Hindlimb muscle (tissue), 1 donor: Measurements from ENCODE around the gene PON2. TPM values are rescaled to one million over a fixed set of nuclear protein-coding genes. Genes with fewer than 3 reads are reported as not detected.
"Not testable (repeated sequence)": the region's sequence is repeated elsewhere in the genome, so short reads cannot be mapped to it uniquely, and the experiment has no call there.

Experiments used
- DNase-seq: peaks from one replicate; pipeline ENCODE4 v3.0.0-alpha.2; 2013
- polyA plus RNA-seq: library from polyadenylated mRNA; unstranded; fragments of 120-200 nt; gene quantifications from one replicate; pipeline ENCODE4 v1.2.1, GENCODE V29; 2013; ENCODE audit not compliant: insufficient read length

Gene PON2
- polyA plus RNA-seq, 1 donor = 106 TPM

- DNase-seq = peak; percentile 24
Observed at GRCh38 chr7:95404316-95404865, 30.4 kb downstream of the PON2 start.

GRCh38 chr7:95398155-95398940 lies 36.5 kb downstream of the PON2 start:
- DNase-seq = no peak

DNA sequence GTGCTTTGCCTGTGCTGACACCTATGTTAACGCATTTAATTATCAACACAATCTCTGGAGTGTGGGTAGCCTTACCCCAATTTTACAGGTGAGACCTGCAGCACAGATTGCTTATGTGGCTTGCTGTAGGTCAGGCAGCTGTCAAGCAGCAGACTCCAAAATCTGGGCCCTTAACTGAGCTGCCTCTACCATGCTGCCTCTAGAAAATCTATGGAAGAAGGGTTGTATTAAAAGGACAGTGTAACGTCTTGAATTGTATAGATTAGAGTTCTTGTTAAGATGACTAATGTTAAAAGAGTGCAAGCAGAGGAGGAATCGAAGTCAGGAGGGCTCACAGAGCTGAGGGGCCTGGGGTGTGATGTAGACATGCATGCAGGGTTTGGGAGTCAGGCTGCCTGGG lies 37.4 kb downstream of the PON2 start:
- no peak for DNase-seq

GRCh38 chr7:95396136-95397032 lies 38.4 kb downstream of the PON2 start, which contains the start of gene PON3:
Gene PON3 (minus strand): TSS chr7:95396375. CDS start chr7:95396350, 25 bp downstream.
- peak; percentile 25 for DNase-seq

GRCh38 chr7:95395755-95396135 lies 39.1 kb downstream of the PON2 start:
- DNase-seq = no peak

DNA sequence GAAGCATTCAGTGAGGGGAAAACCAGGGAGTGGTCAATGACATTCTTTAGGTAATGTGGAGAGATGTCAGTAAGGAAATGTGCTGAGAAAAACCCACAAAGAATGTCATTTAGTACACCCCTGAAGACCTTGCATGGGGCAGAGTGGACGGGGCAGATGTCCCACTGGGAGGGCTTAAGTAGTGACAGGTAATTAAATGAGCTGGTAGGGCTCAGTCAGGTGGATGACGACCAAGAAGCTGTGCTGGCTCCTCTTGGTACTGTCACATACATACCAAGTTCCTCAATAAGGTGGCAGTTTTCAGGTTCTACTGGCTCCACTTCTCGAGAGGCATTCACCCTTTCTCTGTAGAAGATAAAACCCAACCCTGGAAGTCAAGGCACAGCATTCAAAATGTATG lies 40.5 kb downstream of the PON2 start:
- no peak for DNase-seq

DNA sequence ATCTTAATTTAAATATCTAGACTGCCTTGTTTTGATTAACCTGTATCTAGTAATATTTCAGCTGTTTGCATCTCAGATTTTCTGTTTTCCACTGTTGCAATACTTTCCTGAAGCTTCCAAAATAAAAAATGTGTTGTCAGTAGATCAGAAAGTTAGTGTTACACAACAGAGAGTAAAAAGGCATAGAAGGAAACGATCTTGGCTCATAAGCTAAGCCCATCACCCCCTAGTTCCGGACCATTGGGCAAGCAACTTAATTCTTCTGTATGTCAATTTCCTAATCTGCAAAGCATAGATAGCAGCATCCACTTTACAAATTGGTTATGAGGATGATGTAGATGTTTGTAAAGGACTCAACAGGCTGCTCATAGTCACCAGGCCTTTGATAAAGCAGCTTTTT lies 43.1 kb downstream of the PON2 start:
- DNase-seq = no peak

DNA sequence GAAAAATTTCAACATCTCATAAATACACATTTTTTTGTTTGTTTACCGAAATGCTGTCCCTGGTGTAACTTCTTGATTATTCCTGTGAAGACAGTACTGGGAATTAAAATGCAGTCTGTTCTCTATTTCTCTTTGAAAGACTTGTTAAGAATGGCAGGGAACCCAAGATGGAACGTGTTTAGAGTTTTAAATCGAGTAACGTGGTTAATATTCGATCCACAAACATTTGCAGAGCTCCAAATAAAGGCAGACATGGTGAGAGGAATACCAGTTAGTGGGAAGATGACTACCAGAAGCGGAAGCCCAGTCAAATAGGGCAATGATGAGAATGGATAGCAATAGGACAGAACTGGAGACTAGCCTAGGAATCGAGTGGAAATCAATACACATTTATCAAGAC lies 45.3 kb downstream of the PON2 start:
- DNase-seq = no peak

DNA sequence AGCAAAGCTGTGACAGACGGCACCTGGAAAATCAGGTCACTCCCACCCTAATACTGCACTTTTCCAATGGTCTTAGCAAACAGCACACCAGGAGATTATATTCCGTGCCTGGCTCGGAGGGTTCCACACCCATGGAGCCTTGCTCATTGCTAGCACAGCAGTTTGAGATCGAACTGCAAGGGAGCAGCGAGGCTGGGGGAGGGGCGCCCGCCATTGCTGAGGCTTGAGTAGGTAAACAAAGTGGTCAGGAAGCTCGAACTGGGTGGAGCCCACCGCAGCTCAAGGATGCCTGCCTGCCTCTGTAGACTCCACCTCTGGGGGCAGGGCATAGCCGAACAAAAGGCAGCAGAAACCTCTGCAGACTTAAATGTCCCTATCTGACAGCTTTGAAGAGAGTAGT lies 55.4 kb downstream of the PON2 start:
- not testable (repeated sequence) for DNase-seq

GRCh38 chr7:95376632-95377400 lies 58.0 kb downstream of the PON2 start:
- DNase-seq = no peak

DNA sequence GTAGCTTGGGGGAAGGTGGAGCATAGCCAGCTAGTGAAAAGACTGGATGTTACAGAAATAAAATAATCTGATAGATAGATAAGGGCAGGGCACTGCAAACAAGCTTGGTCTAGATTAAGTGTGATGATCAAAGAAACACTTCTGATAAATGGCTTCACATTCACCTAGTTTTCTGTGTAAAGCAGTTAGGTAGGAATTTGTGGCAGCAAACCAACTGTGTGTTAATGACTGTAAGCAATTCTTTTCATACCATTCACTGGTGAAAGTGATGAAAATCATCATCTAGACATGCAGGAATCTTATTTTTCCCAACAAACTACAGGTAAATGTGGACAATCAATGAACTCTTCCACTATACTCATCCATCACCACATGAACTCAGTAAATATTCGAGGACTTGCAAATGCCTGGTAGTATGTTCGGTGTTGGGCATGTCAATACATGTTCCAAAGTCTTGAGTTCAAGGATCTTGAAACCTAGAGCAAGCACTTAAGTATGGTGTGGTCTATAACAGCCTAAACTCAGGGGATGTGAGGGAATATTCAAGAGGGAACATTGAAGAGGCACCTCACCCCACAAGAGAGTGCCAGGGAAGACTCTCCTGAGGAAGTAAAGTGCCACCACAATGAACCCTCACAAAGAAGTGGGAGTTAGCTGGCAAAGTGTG lies 59.1 kb downstream of the PON2 start:
- DNase-seq = no peak

DNA sequence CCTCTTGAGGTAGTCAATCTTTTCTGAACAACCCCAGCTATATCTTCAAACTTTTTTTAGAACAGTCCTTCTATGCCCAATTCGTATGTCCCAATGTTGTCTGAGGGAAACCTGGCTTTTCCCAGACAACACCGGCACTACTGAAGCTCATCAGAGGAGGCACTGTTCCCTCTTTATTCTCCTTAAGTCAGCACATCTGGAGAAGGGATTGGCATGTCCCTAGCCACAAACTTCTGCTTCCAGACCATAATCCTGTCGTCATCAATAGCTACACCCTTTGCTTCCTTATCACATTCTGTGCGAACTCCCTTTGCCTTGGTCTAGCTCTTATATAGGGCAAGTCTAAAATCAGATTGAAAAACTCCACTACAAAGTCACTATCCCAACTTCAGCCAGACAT lies 61.5 kb downstream of the PON2 start:
- no peak for DNase-seq

GRCh38 chr7:95368235-95368634 lies 66.6 kb downstream of the PON2 start:
- DNase-seq = no peak

DNA sequence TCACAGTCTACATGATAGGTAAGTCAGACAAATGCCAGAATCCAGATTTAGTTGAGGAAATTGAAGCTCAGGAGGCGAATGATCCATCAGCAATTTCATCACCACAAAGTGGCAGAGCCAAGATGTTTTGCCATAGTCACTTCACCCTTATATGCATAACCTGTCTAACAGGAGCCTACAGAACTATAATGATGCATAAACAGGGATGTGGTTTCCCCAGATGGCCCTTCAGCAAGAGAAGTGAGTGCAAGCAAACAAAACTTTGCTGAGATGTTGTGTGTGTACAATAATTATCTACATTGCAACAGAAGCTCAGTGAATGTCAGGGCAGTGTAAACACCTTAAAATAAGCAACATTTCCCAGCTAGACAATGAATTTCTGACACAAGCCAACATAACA lies 67.2 kb downstream of the PON2 start:
- DNase-seq = no peak

GRCh38 chr7:95365151-95365550 lies 69.7 kb downstream of the PON2 start:
- no peak for DNase-seq

DNA sequence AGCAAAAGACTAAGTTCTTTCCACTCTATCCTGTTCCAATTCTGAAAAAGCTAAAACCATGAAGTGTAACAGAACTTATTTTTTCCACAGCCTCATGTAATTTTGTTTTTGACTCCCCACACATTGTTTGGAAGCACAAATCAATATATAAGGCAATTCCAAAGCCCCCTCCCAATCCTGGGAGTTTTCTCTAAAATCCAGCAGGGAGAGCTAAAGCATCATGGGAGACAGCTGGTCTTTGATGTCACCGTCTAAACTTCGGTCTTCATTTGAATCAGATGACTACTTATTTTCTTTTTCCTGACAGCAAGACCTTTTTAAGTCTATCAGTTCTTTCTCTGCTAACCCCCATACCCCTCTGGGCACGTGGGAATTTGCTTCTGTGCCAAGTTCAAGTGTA lies 77.2 kb downstream of the PON2 start:
- DNase-seq = no peak

Other genes with a start within 250 kb of the PON2 start
- 0.46 TPM for gene PON1, start 110.5 kb downstream of the PON2 start, polyA plus RNA-seq
- 5.6 TPM for gene PON3, start 38.7 kb downstream of the PON2 start, polyA plus RNA-seq
- 35.7 TPM for gene ASB4, start 50.9 kb upstream of the PON2 start, polyA plus RNA-seq
- 19.2 TPM for gene PDK4, start 161.5 kb upstream of the PON2 start, polyA plus RNA-seq